Kidney epithelial cell (primary cell): ENCODE data around the gene GTF2H3. TPM values are rescaled to one million over a fixed set of nuclear protein-coding genes. Genes with fewer than 3 reads are reported as not detected.

Source experiments
- DNase-seq: peaks from one replicate; pipeline ENCODE4 v3.0.0-alpha.2; 2010; ENCODE audit warnings: low read depth
- H3K27me3 ChIP-seq: 2 replicates; pipeline ENCODE4 v1.6.0; 2011; ENCODE audit warnings: low read length; ENCODE audit not compliant: control insufficient read depth, insufficient read depth
- H3K36me3 ChIP-seq: 2 replicates; pipeline ENCODE4 v1.5.1; 2011; ENCODE audit warnings: low read length; ENCODE audit not compliant: control insufficient read depth, insufficient read depth
- H3K4me3 ChIP-seq: 2 replicates; pipeline ENCODE4 v1.5.1; 2011; ENCODE audit warnings: low read depth, mild to moderate bottlenecking, control low read depth, low read length
- CTCF ChIP-seq: IDR thresholded peaks from 2 replicates; pipeline ENCODE4 v1.5.1; 2011; ENCODE audit warnings: mild to moderate bottlenecking, moderate library complexity, low read length, control low read depth, inconsistent platforms; ENCODE audit not compliant: insufficient read depth, poor library complexity, severe bottlenecking
- total RNA-seq: library from RNA; depleted of rRNA; stranded (reverse); fragments of >200 nt; gene quantifications from 2 replicates; pipeline ENCODE4 v1.2.3, GENCODE V29; 2015

The GTF2H3 gene
- total RNA-seq, 1 donor from 2014 or later: 35.9 TPM

GRCh38 chr12:123659996-123660727 is 26.5 kb downstream of the GTF2H3 start:
- TF ChIP-seq CTCF: no peak
- no peaks in the 10 kb centered on the region for H3K27me3 ChIP-seq
- H3K4me3 ChIP-seq: no peak overlapping the region
- peaks cover 1% of the 10 kb centered on the region for H3K36me3 ChIP-seq
- peak; percentile 21 for DNase-seq

- no peak for DNase-seq
- no peak for TF ChIP-seq CTCF
- Histone ChIP-seq H3K4me3 (no peak overlapping the region), H3K27me3 (no peaks in the 10 kb centered on the region), H3K36me3 (no peaks in the 10 kb centered on the region)
Observed at GRCh38 chr12:123667771-123668170, 34.1 kb downstream of the GTF2H3 start.

- DNase-seq: peak; percentile 73
- H3K4me3 ChIP-seq: peak within 1 kb of the TSS; percentile 81
- no peaks in the 10 kb centered on the region for H3K36me3 ChIP-seq
- TF ChIP-seq CTCF: no peak
- no peaks in the 10 kb centered on the region for H3K27me3 ChIP-seq
Observed at GRCh38 chr12:123670882-123671728, 37.5 kb downstream of the GTF2H3 start, which contains the start of gene TCTN2. Gene TCTN2, plus strand, starts transcription at chr12:123671113. Its CDS starts 128 bp downstream, at chr12:123671241.

- peak; percentile 25 for DNase-seq
- Histone ChIP-seq H3K4me3 (peak overlapping the region; percentile 81), H3K36me3 (no peaks in the 10 kb centered on the region), H3K27me3 (no peaks in the 10 kb centered on the region)
- TF ChIP-seq CTCF: no peak
Observed at GRCh38 chr12:123671876-123672275, 38.2 kb downstream of the GTF2H3 start.

- DNase-seq: no peak
- Histone ChIP-seq H3K36me3 (no peaks in the 10 kb centered on the region), H3K4me3 (no peak overlapping the region), H3K27me3 (no peaks in the 10 kb centered on the region)
- no peak for TF ChIP-seq CTCF
Observed at GRCh38 chr12:123675436-123675835, 41.8 kb downstream of the GTF2H3 start.
